HG03108 (cell line): ENCODE measurements around the gene ZNF827.

Experiments used
- ATAC-seq: cut with Tn5 transposase; IDR thresholded peaks from one replicate; pipeline ENCODE4 v1.9.1; 2021; ENCODE audit warnings: moderate library complexity; ENCODE audit not compliant: unreplicated experiment

The ZNF827 gene

GRCh38 chr4:145938618-145939440, at the start of gene ZNF827:
ZNF827 (minus strand) TSS chr4:145938823; CDS start chr4:145938407, 416 bp downstream.
- ATAC-seq = peak; percentile 24

DNA sequence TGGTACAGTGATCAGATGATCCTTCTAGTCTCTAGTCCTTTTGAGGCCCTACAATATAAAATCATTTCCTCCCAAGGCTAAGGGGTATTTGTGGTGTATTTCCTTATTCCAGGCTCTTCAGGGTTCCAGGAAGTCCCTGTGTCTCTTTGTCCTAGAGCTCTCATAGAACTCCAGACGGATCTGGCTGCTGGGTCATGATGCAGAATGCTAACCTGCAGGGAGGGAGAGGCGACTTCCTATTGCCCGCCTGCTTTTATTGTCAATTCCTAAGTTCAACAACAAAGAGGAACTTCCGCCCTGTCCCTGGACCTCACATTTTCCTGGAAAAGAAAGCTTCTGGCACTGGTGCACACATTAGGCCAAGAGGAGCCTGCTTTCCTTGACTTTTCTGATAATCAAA, 45.9 kb upstream of the ZNF827 start:
- no peak for ATAC-seq

- no peak for ATAC-seq
These were observed 44.2 kb upstream of the ZNF827 start for GRCh38 chr4:145982791-145983190.

- ATAC-seq = no peak
These were observed 40.5 kb upstream of the ZNF827 start for GRCh38 chr4:145979160-145979559.

- no peak for ATAC-seq
These were observed 38.1 kb upstream of the ZNF827 start for GRCh38 chr4:145976680-145977079.

DNA sequence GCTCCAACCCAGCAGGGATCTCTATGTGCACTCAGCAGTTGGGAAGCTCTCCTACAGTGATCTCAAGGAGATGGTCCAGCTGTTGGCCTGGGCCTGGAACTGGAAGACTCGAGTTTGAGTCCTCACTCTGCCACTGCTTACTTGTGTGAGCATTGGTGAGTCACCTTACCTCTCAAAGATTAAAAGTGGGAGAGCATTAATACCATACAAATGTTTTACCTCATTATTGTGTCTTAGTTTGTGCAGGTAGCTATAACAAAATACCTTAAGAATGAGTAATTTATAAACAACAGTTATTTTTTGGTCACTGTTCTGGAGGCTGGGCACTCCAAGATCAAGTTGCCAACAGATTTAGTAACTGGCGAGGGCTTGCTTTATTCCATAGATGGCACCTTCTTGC, 21.4 kb upstream of the ZNF827 start:
- ATAC-seq = no peak

- no peak for ATAC-seq
These were observed 18.7 kb upstream of the ZNF827 start for GRCh38 chr4:145957302-145957701.

DNA sequence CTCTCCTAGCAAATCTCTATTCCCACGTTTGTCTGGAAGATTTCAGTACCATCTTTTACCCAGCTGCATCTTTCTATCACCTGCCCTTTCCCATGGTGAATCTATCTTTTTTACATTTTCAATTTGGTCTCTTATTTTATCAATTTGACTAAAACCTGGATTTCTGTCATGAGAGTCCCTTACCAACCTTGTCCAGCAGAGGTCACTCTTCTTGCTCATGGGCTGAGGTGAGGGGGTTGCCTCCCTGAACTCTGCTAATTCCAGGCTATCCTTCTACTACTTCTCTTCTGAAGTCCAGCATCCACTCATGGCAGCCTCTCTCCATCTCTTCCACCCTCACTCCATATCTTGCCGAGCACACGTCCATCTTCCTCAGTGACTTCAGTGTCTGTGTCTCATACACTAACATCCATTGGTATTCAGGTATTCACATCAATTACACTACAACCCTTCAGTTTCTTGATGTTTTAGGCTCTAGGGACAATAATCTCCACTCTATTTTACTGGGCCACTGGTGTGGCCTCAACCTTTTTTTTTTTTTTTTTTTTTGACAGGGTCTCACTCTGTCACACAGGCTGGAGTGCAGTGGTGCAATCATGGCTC, 17.8 kb upstream of the ZNF827 start:
- ATAC-seq = no peak

GRCh38 chr4:145954924-145955339, 16.3 kb upstream of the ZNF827 start:
- ATAC-seq = no peak

DNA sequence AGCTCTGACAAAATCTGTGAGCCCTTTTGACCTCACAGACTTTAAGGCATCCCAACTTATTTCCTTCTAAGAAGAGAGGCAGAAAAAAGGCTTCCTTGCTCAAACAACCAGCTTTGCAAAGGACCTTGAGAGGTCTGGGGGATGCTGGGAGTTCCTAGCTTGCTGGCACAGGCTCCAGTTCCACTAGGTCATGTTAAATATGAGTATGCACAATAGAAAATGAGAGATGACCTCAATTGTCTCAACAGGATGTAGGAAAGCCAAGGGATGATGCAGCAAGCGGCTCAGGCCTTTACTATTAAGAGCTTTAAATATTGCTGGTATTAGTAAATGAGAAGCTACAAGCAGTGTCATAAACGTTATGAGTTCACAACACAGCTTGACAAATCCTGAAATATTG, 13.3 kb upstream of the ZNF827 start:
- ATAC-seq = no peak

DNA sequence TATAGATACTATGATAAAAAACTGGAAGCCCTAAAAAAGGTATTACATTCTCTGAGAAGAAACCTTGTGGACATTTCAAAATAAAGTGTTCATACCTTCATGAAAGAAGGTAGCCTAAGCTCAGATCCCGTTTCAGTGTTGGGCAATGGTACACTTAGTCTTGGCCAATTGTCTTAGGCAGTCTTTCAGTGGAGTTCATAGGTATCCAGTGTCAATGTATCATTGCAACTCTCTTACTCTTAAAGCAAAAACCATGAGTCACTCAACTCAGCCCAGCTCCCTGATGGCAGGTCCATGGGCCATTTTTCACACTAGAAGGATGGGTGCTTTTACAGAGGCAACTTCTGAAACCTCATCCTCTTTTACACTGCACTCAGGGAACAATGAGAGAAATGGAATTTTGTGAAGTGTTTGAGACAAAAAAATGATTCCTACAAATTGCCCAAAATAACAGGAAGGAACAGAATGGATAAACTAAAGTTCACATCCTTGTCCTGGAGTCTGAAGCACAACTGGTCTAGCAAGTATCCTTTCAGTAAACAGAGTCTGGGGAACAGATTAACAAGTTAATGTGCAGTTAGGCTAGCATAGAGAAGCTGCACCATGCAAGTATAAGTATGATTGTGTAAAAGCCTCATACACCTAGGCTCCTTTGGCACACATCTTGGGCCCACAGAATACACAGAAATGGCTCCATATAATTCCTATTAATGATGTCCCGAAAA, 7.0 kb upstream of the ZNF827 start:
- ATAC-seq = no peak

DNA sequence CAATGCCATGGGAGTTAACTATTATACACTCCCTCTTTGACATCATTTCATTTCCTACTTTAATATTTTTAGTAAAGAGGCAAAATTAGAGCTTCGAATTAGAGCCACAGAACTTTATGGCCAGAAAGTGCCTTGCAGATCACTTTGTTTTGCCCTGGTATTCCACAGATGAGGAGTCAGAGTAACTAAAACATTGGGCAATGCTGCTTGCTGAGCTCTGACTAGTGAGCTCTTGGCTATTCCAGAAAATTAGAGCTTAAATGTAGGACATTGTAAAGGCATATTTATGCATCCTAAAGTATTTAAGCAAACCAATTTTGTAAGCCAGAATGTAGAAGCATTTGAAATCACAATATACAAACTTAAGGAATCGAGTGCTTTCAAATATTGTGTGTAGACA, 6.3 kb upstream of the ZNF827 start:
- ATAC-seq = no peak

GRCh38 chr4:145939856-145940255, 1.2 kb upstream of the ZNF827 start:
- no peak for ATAC-seq

DNA sequence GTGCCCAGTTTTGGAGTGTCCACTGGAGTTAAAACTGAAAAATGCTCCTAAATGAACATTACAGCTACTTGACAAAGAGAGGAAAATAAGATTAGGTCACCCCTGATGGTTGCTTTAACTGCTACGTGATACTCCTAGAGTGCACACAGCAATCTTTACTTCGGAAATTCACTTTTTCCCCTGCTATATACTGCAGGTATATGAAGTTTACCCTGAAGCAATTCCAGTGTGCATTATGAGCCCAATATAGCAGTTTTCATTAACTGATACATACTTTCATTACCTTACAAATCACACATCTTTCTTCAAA, 773 bp upstream of the ZNF827 start:
- ATAC-seq = no peak

GRCh38 chr4:145937971-145938611, 532 bp downstream of the ZNF827 start:
- ATAC-seq = no peak

GRCh38 chr4:145936997-145937901, 1.4 kb downstream of the ZNF827 start:
- no peak for ATAC-seq

- peak; percentile 42 for ATAC-seq
These were observed 2.3 kb downstream of the ZNF827 start for GRCh38 chr4:145936142-145936996.

DNA sequence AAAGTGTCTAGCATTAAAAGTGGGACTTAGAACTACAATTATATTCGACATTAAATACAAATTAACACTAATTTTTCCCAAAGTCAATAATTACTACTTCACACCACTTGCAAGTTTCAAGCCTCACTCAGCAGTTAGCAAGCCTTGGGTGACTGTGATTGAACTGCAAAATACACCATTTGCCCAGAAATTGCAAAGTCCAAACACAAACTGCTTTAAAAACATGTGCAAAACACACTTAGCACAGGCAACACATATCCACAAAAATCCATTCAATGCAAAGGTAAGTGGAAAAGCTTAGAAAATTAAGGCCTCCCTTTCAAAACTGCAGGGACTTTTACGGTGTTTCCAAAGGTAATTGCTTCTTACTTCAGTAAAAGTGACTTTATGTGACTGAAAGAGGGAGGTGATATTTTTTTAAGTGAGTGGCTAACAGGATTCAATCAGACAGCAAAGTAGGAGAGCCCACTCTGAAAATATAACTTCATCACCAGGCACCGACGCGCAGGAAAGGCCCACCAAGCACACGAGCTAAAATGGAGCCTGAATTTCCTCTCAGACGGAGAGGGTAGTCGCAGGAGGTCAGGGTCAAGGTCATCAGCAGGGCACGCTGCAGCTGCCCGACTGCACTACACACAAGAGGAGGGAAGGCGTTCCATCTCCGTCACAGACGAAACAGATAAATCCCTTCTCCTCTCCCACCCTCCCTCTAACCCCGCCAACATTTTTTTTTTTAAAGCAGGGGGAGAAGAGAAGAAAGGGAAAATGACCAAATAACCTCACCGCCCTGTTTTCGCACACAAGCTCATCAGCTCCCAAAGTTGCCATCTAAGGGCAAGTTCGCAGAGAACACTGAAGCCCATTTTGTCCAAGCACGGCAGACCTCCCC, 3.1 kb downstream of the ZNF827 start:
- peak; percentile 28 for ATAC-seq
